ENCODE measurements around the gene ASZ1. TPM values are rescaled to one million over a fixed set of nuclear protein-coding genes. Genes with fewer than 3 reads are reported as not detected.

The ASZ1 gene
- total and polyA plus RNA-seq, 2 of the 4 experiments (the other 2 are of a cell fraction): not detected

- Histone ChIP-seq H2BK5ac (ENCODE audit: low read depth, low read length, poor library complexity, severe bottlenecking) (no peak overlapping the region), H4K20me1 (ENCODE audit: insufficient read depth, low read length) (no peaks in the 10 kb centered on the region), H3K9ac (ENCODE audit: low read depth, low read length) (no peak overlapping the region), H2AK9ac (replicated peaks; ENCODE audit: low read depth, low read length, poor library complexity) (no peak overlapping the region), H3K4me1 (ENCODE audit: control insufficient read depth, insufficient read depth, low read length) (no peaks in the 10 kb centered on the region), H3K27ac (ENCODE audit: insufficient read depth, low read length) (no peak overlapping the region), H2AK5ac (ENCODE audit: low read depth, low read length) (no peak overlapping the region), H3K14ac (replicated peaks; ENCODE audit: low read depth, low read length) (no peak overlapping the region), H3K36me3 (ENCODE audit: control insufficient read depth, insufficient read depth, low read length) (no peaks in the 10 kb centered on the region), H3K23ac (ENCODE audit: low read depth, low read length) (no peak overlapping the region), H2BK20ac (ENCODE audit: low read depth, low read length) (no peak overlapping the region), H3K4me2 (ENCODE audit: low read depth, low read length) (no peak overlapping the region), H4K5ac (ENCODE audit: low read depth, low read length) (no peak overlapping the region), H2BK15ac (ENCODE audit: low read depth, low read length) (no peak overlapping the region), H3K56ac (ENCODE audit: extremely low read depth, insufficient read depth, low read length) (no peak overlapping the region), H2AFZ (replicated peaks; ENCODE audit: low read length, poor library complexity) (no peak overlapping the region), H4K8ac (ENCODE audit: low read depth in 2 of 2, low read length in 2 of 2) (no peak overlapping the region), H3K9me1 (ENCODE audit: insufficient read depth, low read length) (no peaks in the 10 kb centered on the region), H3K18ac (ENCODE audit: low read depth, low read length) (no peak overlapping the region), H3K4ac (ENCODE audit: low read depth, low read length) (no peak overlapping the region), H2BK120ac (ENCODE audit: low read depth, low read length) (no peak overlapping the region), H3K27me3 (ENCODE audit: control insufficient read depth, insufficient read depth, low read length) (no peaks in the 10 kb centered on the region), H3K4me3 (ENCODE audit: insufficient read depth, low read depth, low read length) (no peak overlapping the region), H4K91ac (ENCODE audit: insufficient read depth, low read depth, low read length) (no peak overlapping the region), H3K9me3 (ENCODE audit: control insufficient read depth, insufficient read depth, low read length) (no peaks in the 10 kb centered on the region), H3K79me1 (ENCODE audit: low read depth in 1 of 2, low read length in 2 of 2) (no peaks in the 10 kb centered on the region)
- ATAC-seq (ENCODE audit: low read depth) (peak; percentile 95), DNase-seq (peak; percentile 66)
- ChIA-PET POLR2A (ENCODE audit: unreplicated experiment) (interaction anchor here (0.5 kb wide), 1 partner anchor 328 kb away, joined by 5 read pairs; no protein-coding TSS in a partner anchor), CTCF (no interaction called here)
- no TSS peak for BruUV-seq (replicated peaks)
- intact Hi-C loops (cut with micrococcal nuclease) (loop anchor here (5.0 kb wide), 1 partner anchor 802 kb away; no protein-coding TSS in a partner anchor), in situ Hi-C loops (cut with MboI; ENCODE audit: low sequenced_read_pairs) (no loop called here), dilution Hi-C loops (cut with HindIII; ENCODE audit: low sequenced_read_pairs, unreplicated experiment) (no loop called here)
- TF ChIP-seq RAD21 (IDR thresholded peaks at IDR 0.05; ENCODE audit: low read length) (no peak), RFX5 (IDR thresholded peaks at IDR 0.05; ENCODE audit: low read depth, low read length) (no peak), NFE2L2 (IDR thresholded peaks at IDR 0.05; ENCODE audit: low read depth, low read length) (no peak), CEBPB (IDR thresholded peaks at IDR 0.05; ENCODE audit: low read depth, low read length) (no peak)
Observed at GRCh38 chr7:117395743-117396142, 31.6 kb downstream of the ASZ1 start.
